NCI-H2029 (cell line): ENCODE measurements around the gene DPYSL4.

ENCODE experiments used
- DNase-seq: peaks from one replicate; lab custom pipeline; 2025; lab: John Stamatoyannopoulos, UW

DPYSL4 gene

GRCh38 chr10:132186488-132187429 is at the start of gene DPYSL4:
Gene DPYSL4 (plus strand): TSS chr10:132186948. CDS start chr10:132187064, 116 bp downstream.
- no peak for DNase-seq

- DNase-seq = no peak
Measured at GRCh38 chr10:132137111-132138072, 49.4 kb upstream of the DPYSL4 start.

- no peak for DNase-seq
Measured at GRCh38 chr10:132138133-132138532, 48.6 kb upstream of the DPYSL4 start.

GRCh38 chr10:132138596-132138995 is 48.2 kb upstream of the DPYSL4 start:
- DNase-seq = no peak

- DNase-seq = no peak
Measured at GRCh38 chr10:132139526-132139925, 47.2 kb upstream of the DPYSL4 start.

- no peak for DNase-seq
Measured at GRCh38 chr10:132140167-132140925, 46.4 kb upstream of the DPYSL4 start.

GRCh38 chr10:132141076-132141475 is 45.7 kb upstream of the DPYSL4 start:
- DNase-seq = no peak

- DNase-seq = no peak
Measured at GRCh38 chr10:132141526-132142395, 45.0 kb upstream of the DPYSL4 start.

GRCh38 chr10:132142396-132143161 is 44.2 kb upstream of the DPYSL4 start:
- DNase-seq = no peak

GRCh38 chr10:132143162-132143561 is 43.6 kb upstream of the DPYSL4 start:
- DNase-seq = no peak

- DNase-seq = no peak
Measured at GRCh38 chr10:132144086-132144485, 42.7 kb upstream of the DPYSL4 start.

- no peak for DNase-seq
Measured at GRCh38 chr10:132145002-132145401, 41.7 kb upstream of the DPYSL4 start.

- DNase-seq = no peak
Measured at GRCh38 chr10:132145521-132146185, 41.1 kb upstream of the DPYSL4 start.

- DNase-seq = no peak
Measured at GRCh38 chr10:132146271-132146671, 40.5 kb upstream of the DPYSL4 start.

GRCh38 chr10:132146941-132147915 is 39.5 kb upstream of the DPYSL4 start:
- DNase-seq = no peak

GRCh38 chr10:132148261-132149251 is 38.2 kb upstream of the DPYSL4 start:
- no peak for DNase-seq

- no peak for DNase-seq
Measured at GRCh38 chr10:132149271-132149670, 37.5 kb upstream of the DPYSL4 start.
